ENCODE measurements around the gene SDSL.

Gene SDSL

GRCh38 chr12:113396828-113397496 is 25.2 kb upstream of the SDSL start:
- DNase-seq = no peak

GRCh38 chr12:113397497-113398197 is 24.5 kb upstream of the SDSL start:
- DNase-seq = no peak

GRCh38 chr12:113398346-113399290 is 23.6 kb upstream of the SDSL start:
- no peak for DNase-seq

- no peak for DNase-seq
Observed at GRCh38 chr12:113399490-113399889, 22.7 kb upstream of the SDSL start.

GRCh38 chr12:113400362-113400761 is 21.8 kb upstream of the SDSL start:
- no peak for DNase-seq

- DNase-seq = no peak
Observed at GRCh38 chr12:113401066-113402000, 20.8 kb upstream of the SDSL start.

GRCh38 chr12:113402586-113403260 is 19.5 kb upstream of the SDSL start:
- no peak for DNase-seq

GRCh38 chr12:113403435-113404415 is 18.5 kb upstream of the SDSL start, which contains the start of gene SDS:
Gene SDS, minus strand, starts transcription at chr12:113403887. Its CDS starts 4,179 bp downstream, at chr12:113399708.
- DNase-seq = no peak

- no peak for DNase-seq
Observed at GRCh38 chr12:113405694-113406093, 16.5 kb upstream of the SDSL start.

- DNase-seq = no peak
Observed at GRCh38 chr12:113407931-113408600, 14.1 kb upstream of the SDSL start.

GRCh38 chr12:113408756-113409298 is 13.4 kb upstream of the SDSL start:
- no peak for DNase-seq

- no peak for DNase-seq
Observed at GRCh38 chr12:113409462-113410124, 12.6 kb upstream of the SDSL start.

- no peak for DNase-seq
Observed at GRCh38 chr12:113413488-113413939, 8.7 kb upstream of the SDSL start.

- DNase-seq = no peak
Observed at GRCh38 chr12:113414519-113415038, 7.6 kb upstream of the SDSL start.

GRCh38 chr12:113416091-113416754 is 6.0 kb upstream of the SDSL start:
- no peak for DNase-seq

- DNase-seq = no peak
Observed at GRCh38 chr12:113418213-113418879, 3.8 kb upstream of the SDSL start.

GRCh38 chr12:113420996-113421595 is 1.1 kb upstream of the SDSL start:
- no peak for DNase-seq

Measured in NCI-H1105 (cell line).